ENCODE data around the gene IL11.

DNA sequence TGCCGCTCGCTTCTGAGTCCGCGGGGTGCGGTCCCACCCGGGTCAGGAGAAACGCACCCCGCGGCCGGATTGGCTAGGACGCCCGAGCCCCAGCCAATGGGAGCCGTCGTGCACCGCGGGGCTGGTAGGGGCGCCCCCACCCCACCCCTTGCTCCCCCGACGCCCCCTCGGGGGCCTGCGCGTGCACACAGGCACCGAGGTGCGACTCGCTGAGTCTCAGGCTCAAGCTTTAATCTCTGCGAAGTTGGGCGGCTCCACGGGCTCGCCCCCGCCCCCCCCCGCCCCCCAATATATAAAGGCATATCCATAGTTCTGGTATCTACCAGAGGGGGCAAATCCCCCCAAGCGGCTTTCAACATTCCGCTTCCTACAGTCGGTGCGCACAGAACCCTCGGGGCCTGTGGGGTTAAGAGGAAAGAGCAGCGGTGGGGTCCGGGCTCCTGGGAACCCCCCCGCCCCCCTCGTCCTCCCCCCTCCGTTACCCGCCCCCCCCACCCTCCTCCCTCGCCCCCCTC lies 15.5 kb downstream of the IL11 start, which contains the start of gene COX6B2:
- TF ChIP-seq, protein P1, sequence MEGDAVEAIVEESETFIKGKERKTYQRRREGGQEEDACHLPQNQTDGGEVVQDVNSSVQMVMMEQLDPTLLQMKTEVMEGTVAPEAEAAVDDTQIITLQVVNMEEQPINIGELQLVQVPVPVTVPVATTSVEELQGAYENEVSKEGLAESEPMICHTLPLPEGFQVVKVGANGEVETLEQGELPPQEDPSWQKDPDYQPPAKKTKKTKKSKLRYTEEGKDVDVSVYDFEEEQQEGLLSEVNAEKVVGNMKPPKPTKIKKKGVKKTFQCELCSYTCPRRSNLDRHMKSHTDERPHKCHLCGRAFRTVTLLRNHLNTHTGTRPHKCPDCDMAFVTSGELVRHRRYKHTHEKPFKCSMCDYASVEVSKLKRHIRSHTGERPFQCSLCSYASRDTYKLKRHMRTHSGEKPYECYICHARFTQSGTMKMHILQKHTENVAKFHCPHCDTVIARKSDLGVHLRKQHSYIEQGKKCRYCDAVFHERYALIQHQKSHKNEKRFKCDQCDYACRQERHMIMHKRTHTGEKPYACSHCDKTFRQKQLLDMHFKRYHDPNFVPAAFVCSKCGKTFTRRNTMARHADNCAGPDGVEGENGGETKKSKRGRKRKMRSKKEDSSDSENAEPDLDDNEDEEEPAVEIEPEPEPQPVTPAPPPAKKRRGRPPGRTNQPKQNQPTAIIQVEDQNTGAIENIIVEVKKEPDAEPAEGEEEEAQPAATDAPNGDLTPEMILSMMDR (IDR thresholded peaks at IDR 0.05; ENCODE audit: control extremely low read depth in 1 of 3, insufficient read depth in 1 of 3, low read depth in 1 of 3, low read length in 3 of 3), result no peak
- TF ChIP-seq BCL11A (IDR thresholded peaks at IDR 0.05; ENCODE audit: low read depth in 2 of 2, low read length in 2 of 2) (no peak), ASH2L (IDR thresholded peaks at IDR 0.05; ENCODE audit: low read length) (peak; percentile 30), MAX (IDR thresholded peaks at IDR 0.05) (0 out of 2 replicates have a peak, but pooled peaks have one; percentile 23), YY1 (IDR thresholded peaks at IDR 0.05; ENCODE audit: low read depth, low read length) (no peak), SP1 (IDR thresholded peaks at IDR 0.05; ENCODE audit: low read depth, low read length) (no peak), POLR2A (IDR thresholded peaks at IDR 0.05; ENCODE audit: control extremely low read depth in 1 of 2, low read depth in 2 of 2, low read length in 2 of 2) (no peak), GTF2F1 (IDR thresholded peaks at IDR 0.05; ENCODE audit: borderline replicate concordance, low read depth, low read length) (no peak), RAD21 (IDR thresholded peaks at IDR 0.05 in 1 of 2, conservative IDR thresholded peaks at IDR 0.05 in 1 of 2; ENCODE audit: low read depth in 2 of 2, low read length in 2 of 2) (no peak), FOSL1 (IDR thresholded peaks at IDR 0.05; ENCODE audit: insufficient read depth, low read depth, low read length) (no peak), JUND (IDR thresholded peaks at IDR 0.05; ENCODE audit: low read length) (no peak)
